ENCODE results near the gene PTPRM. TPM values are rescaled to one million over a fixed set of nuclear protein-coding genes. Genes with fewer than 3 reads are reported as not detected.
A peak's percentile ranks its signal among the peaks of the same experiment; 100 is the strongest.

The PTPRM gene
- total RNA-seq, 4 donors from 2014 or later = 62.7 to 94.0 (median 76.0) TPM

DNA sequence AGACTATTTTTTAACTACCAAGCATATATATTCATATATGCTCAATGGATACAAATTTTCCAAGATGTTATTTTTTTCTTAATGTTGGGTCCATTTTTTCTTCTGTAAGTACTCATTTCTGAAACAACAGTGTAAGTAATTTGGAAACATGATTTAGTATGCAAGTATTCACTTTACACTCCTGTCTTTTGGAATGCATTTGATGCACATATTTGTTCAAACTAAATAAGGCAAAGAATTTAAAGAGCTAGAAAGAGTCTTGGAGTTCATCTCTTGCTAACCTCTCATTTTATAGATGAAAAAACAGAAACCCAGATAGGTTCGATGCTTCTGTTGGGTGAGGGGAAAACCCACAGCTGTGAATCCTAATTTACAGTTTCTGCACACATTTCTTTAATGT lies 602.6 kb downstream of the PTPRM start:
- intact Hi-C loops (cut with DNase I) = loop anchor here (10.0 kb wide), 1 partner anchor 355 kb away; no protein-coding TSS in a partner anchor
- Histone ChIP-seq H3K27ac (replicated peaks in 1 of 4) (no peak overlapping the region), H3K36me3 (no peaks in the 10 kb centered on the region), H3K4me1 (peaks cover 0 to 2% (median 0%) of the 10 kb centered on the region in 4 donors), H3K9me3 (no peaks in the 10 kb centered on the region), H3K4me3 (no peak overlapping the region), H3K27me3 (no peaks in the 10 kb centered on the region)
- TF ChIP-seq POLR2AphosphoS5 (IDR thresholded peaks at IDR 0.05) = no peak
- no peak for TF ChIP-seq POLR2A (IDR thresholded peaks at IDR 0.05; ENCODE audit: low read depth)
- TF ChIP-seq, protein P1, sequence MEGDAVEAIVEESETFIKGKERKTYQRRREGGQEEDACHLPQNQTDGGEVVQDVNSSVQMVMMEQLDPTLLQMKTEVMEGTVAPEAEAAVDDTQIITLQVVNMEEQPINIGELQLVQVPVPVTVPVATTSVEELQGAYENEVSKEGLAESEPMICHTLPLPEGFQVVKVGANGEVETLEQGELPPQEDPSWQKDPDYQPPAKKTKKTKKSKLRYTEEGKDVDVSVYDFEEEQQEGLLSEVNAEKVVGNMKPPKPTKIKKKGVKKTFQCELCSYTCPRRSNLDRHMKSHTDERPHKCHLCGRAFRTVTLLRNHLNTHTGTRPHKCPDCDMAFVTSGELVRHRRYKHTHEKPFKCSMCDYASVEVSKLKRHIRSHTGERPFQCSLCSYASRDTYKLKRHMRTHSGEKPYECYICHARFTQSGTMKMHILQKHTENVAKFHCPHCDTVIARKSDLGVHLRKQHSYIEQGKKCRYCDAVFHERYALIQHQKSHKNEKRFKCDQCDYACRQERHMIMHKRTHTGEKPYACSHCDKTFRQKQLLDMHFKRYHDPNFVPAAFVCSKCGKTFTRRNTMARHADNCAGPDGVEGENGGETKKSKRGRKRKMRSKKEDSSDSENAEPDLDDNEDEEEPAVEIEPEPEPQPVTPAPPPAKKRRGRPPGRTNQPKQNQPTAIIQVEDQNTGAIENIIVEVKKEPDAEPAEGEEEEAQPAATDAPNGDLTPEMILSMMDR (IDR thresholded peaks at IDR 0.05) = no peak
- no peak for TF ChIP-seq EP300 (IDR thresholded peaks at IDR 0.05)
- 94% methylated on average over 1 of the region's 1 CpG for WGBS
- no peak for DNase-seq (ENCODE audit: extremely low spot score)

GRCh38 chr18:8174771-8175170 lies 607.7 kb downstream of the PTPRM start:
- intact Hi-C loops (cut with DNase I) = loop anchor here (10.0 kb wide), 1 partner anchor 360 kb away; no protein-coding TSS in a partner anchor
- TF ChIP-seq EP300 (IDR thresholded peaks at IDR 0.05) (no peak), POLR2A (IDR thresholded peaks at IDR 0.05; ENCODE audit: low read depth) (no peak), POLR2AphosphoS5 (IDR thresholded peaks at IDR 0.05) (no peak)
- TF ChIP-seq, protein P1 (IDR thresholded peaks at IDR 0.05) = no peak
- H3K36me3 ChIP-seq = no peaks in the 10 kb centered on the region
- no peaks in the 10 kb centered on the region for H3K9me3 ChIP-seq
- H3K27me3 ChIP-seq = no peaks in the 10 kb centered on the region
- 92% methylated on average over 2 of the region's 2 CpGs for WGBS
- no peak for DNase-seq (ENCODE audit: extremely low spot score)
- no peak overlapping the region for H3K27ac ChIP-seq (replicated peaks in 1 of 4)
- no peak overlapping the region for H3K4me3 ChIP-seq
- peaks cover 28 to 35% (median 34%) of the 10 kb centered on the region in 4 donors for H3K4me1 ChIP-seq

DNA sequence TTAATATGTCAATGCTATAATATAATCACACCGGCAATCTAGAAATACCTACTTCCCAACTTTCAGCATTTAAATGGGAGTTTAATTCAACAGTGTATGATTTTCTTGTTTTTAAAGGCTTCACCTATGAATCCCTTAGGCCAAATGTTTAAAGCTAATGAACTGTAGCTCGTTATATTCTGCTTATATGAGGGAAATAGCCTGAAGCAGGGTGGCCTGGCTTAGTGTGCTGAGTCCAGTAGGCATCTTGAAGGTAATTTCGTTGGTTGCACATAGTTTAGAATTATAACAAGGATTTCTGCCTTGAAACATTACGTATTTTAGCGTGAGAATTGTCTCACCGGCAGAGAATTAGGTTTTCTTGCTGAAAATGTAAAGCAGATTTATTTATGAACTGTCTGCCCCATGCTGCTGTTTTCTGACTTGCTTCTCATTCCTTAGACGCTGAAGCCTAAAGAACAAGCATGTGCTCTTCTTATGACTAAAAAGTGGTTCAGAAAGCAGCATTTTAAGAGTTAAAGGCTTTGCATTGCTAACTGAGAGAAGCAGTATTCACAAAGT lies 608.5 kb downstream of the PTPRM start:
- WGBS = 74% methylated on average over 7 of the region's 7 CpGs
- no peaks in the 10 kb centered on the region for H3K9me3 ChIP-seq

GRCh38 chr18:8176109-8176508 lies 609.0 kb downstream of the PTPRM start:
- Histone ChIP-seq H3K36me3 (no peaks in the 10 kb centered on the region), H3K9me3 (no peaks in the 10 kb centered on the region), H3K27ac (replicated peaks in 1 of 4) (peak overlapping the region in 3 of 4 donors; percentile 21 to 39 (median 24)), H3K27me3 (no peaks in the 10 kb centered on the region), H3K4me1 (peaks cover 28 to 35% (median 34%) of the 10 kb centered on the region in 4 donors), H3K4me3 (no peak overlapping the region)
- TF ChIP-seq EP300 (IDR thresholded peaks at IDR 0.05) = no peak
- TF ChIP-seq POLR2AphosphoS5 (IDR thresholded peaks at IDR 0.05) = no peak
- TF ChIP-seq, protein P1 (IDR thresholded peaks at IDR 0.05) = no peak
- no peak for TF ChIP-seq POLR2A (IDR thresholded peaks at IDR 0.05; ENCODE audit: low read depth)
- WGBS = 43% methylated on average over 3 of the region's 3 CpGs
- intact Hi-C loops (cut with DNase I) = loop anchor here (10.0 kb wide), 1 partner anchor 361 kb away; no protein-coding TSS in a partner anchor
- no peak for DNase-seq (ENCODE audit: extremely low spot score)

More for the DNA sequence above, 608.5 kb downstream of the PTPRM start:
- Histone ChIP-seq H3K27me3 (no peaks in the 10 kb centered on the region), H3K36me3 (no peaks in the 10 kb centered on the region), H3K27ac (replicated peaks in 1 of 4) (peak overlapping the region in 2 of 4 donors; percentile 24 to 39), H3K4me3 (no peak overlapping the region), H3K4me1 (peaks cover 28 to 35% (median 34%) of the 10 kb centered on the region in 4 donors)
- TF ChIP-seq, protein P1 (IDR thresholded peaks at IDR 0.05) = no peak
- TF ChIP-seq POLR2A (IDR thresholded peaks at IDR 0.05; ENCODE audit: low read depth) = no peak
- no peak for TF ChIP-seq EP300 (IDR thresholded peaks at IDR 0.05)
- no peak for TF ChIP-seq POLR2AphosphoS5 (IDR thresholded peaks at IDR 0.05)
- no peak for DNase-seq (ENCODE audit: extremely low spot score)
- intact Hi-C loops (cut with DNase I) = loop anchor here (10.0 kb wide), 1 partner anchor 361 kb away; no protein-coding TSS in a partner anchor

Measured in esophagus muscularis mucosa (tissue), 4 donors.